ENCODE measurements around the gene MAN1C1. TPM values are rescaled to one million over a fixed set of nuclear protein-coding genes. Genes with fewer than 3 reads are reported as not detected.
"Not testable (repeated sequence)": the region's sequence is repeated elsewhere in the genome, so short reads cannot be mapped to it uniquely, and the experiment has no call there.

The MAN1C1 gene
- total RNA-seq, 1 donor from 2014 or later = 5.0 TPM

DNA sequence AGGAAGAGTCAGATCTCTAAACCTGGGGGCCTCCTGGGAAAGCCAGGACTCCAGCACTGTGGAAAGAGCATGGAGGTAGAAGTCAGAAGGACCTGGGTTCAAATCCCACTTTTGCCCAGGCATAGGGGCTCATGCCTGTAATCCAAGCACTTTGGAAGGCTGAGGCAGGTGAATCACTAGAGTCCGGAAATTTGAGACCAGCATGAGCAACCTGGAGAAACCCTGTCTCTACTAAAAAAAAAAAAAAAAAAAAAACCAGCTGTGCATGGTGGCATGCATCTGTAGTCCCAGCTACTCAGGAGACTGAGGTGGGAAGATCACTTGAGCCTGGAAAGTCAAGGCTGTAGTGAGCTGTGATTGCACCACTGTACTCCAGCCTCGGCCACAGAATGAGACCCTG lies 41.4 kb upstream of the MAN1C1 start:
- Mint-ChIP-seq H3K4me3 (ENCODE audit: low read depth) (no peak overlapping the region), H3K36me3 (ENCODE audit: low read depth) (no peaks in the 10 kb centered on the region), H3K4me1 (ENCODE audit: low read depth) (no peaks in the 10 kb centered on the region), H3K9me3 (no peaks in the 10 kb centered on the region), H3K27me3 (ENCODE audit: low read depth) (peaks cover 10% of the 10 kb centered on the region), H3K27ac (no peak overlapping the region)
- DNase-seq (ENCODE audit: low spot score) = no peak
- intact Hi-C loops (cut with micrococcal nuclease) = no loop called here

DNA sequence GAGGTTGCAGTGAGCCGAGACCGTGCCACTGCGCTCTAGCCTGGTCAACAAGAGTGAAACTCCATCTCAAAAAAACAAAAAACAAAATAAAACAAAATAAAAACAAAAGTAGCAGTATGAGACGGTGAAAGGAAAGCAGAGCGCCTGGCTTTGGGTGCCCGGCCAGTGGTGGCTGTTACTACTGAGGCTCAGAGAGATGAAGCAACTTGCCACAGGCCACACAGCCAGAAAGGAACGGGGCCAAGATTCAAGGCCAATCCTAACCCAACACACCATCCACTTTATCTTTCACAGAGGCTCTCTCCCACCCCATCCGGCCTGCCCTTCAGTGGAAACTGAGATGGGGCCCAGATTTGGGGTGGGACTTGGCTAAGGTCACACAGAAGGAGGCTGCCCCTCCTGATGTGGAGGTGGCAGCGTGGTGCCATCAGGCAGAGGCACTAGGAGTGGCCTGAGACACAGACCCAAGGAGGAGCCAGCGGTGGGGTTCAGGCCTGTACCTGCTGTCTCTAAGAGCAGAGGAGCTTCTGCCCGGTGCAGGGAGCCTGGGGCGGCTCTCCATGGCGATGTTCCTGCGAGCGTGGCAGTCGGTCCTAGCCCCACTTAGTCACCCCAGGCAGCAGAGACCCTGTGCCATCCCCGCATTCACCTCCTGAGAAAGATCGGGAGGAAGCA lies 40.0 kb upstream of the MAN1C1 start:
- DNase-seq (ENCODE audit: low spot score) = no peak
- Mint-ChIP-seq H3K27me3 (ENCODE audit: low read depth) (peaks cover 10% of the 10 kb centered on the region), H3K27ac (no peak overlapping the region), H3K9me3 (no peaks in the 10 kb centered on the region), H3K4me1 (ENCODE audit: low read depth) (no peaks in the 10 kb centered on the region), H3K4me3 (ENCODE audit: low read depth) (no peak overlapping the region), H3K36me3 (ENCODE audit: low read depth) (no peaks in the 10 kb centered on the region)
- intact Hi-C loops (cut with micrococcal nuclease) = no loop called here

DNA sequence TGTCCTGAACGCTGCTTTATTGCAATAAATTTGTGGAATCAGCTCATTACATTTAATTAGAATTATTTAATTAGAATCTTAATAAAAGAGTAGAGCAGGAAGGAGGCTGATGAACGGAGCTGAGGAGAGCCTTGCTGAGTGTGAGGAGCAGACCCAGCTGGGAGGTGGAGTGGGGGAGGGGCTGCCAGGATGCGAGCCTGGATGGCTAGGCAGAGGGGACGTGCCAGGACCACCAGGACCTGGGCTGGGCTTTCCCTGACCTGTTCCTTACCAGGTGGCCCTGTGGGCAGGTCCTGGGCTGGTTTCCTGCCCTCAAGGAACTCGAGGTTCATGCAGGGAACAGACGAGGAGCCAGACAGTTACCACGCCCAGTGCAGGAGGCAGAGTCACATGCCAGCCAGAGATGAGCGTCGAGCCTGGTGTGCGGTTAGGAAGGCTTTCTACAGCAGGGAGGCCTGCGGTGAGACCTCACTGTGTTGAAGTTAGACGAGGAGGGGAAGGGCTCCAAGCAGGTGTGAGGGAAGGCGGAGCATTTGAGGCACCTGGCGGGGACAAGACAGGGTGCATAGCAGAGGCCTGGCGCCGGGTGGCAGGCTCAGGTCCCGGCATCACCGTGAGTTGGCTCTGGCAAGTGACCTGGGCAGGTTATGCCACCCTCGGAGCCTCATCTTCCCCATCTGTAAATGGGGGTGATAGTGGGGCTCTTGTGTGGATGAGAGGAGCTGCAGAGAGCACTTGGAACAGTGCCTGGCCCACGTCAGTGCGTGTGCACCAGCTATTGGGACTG lies 39.3 kb upstream of the MAN1C1 start:
- Mint-ChIP-seq H3K4me1 (ENCODE audit: low read depth) (no peaks in the 10 kb centered on the region), H3K36me3 (ENCODE audit: low read depth) (no peaks in the 10 kb centered on the region), H3K4me3 (ENCODE audit: low read depth) (no peak overlapping the region), H3K27ac (no peak overlapping the region), H3K9me3 (no peaks in the 10 kb centered on the region), H3K27me3 (ENCODE audit: low read depth) (peaks cover 10% of the 10 kb centered on the region)
- no peak for DNase-seq (ENCODE audit: low spot score)
- intact Hi-C loops (cut with micrococcal nuclease) = no loop called here

DNA sequence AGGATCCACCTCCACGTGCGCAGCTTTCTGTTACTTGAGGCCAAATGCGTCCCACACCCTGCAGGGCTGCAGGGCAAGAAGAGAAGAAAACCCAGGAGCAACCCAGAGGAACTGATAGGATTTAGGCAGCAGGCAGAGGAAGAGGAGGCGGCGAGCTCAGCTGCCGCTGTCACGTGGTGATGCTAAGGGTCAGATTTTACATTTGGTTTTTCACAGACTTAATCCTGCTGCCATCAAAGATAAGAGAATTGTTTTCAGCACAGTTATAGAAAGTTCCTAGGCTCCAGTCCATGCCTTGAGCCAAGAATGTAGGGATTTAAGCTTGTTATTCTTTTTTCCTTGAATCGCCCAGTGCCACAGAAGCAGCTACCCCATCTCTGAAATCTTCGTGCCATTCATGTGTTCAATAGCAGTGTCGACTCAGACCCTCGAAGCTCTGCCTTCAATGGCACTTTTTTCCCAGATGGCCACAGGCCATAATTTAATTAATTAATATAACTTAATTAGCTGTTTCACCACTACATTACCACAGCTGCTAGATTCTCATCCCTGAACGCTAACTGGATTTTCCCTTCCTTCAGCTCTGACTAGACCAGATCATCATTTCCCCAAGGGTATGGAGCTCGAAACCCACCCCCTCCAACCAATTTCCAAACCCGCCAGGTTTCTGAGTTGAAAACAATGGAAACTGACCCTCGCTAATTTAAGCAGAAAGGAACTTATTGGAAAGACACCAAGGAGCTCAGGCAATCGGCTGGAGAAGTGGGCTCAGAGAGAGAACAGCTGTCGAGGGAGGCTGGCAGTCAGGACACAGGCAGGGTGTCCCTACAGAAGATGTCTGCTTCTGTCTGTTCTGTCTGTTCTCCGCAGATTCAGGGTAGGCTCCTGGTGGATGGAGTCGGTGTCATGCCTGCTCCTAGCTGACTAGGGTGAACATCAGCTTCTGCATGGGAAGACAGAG lies 37.0 kb upstream of the MAN1C1 start:
- H3K36me3 Mint-ChIP-seq (ENCODE audit: low read depth) = no peaks in the 10 kb centered on the region
- intact Hi-C loops (cut with micrococcal nuclease) = no loop called here
- no peaks in the 10 kb centered on the region for H3K4me1 Mint-ChIP-seq (ENCODE audit: low read depth)
- H3K27ac Mint-ChIP-seq = no peak overlapping the region
- no peak for DNase-seq (ENCODE audit: low spot score)
- H3K4me3 Mint-ChIP-seq (ENCODE audit: low read depth) = no peak overlapping the region
- no peaks in the 10 kb centered on the region for H3K9me3 Mint-ChIP-seq
- H3K27me3 Mint-ChIP-seq (ENCODE audit: low read depth) = peaks cover 6% of the 10 kb centered on the region

DNA sequence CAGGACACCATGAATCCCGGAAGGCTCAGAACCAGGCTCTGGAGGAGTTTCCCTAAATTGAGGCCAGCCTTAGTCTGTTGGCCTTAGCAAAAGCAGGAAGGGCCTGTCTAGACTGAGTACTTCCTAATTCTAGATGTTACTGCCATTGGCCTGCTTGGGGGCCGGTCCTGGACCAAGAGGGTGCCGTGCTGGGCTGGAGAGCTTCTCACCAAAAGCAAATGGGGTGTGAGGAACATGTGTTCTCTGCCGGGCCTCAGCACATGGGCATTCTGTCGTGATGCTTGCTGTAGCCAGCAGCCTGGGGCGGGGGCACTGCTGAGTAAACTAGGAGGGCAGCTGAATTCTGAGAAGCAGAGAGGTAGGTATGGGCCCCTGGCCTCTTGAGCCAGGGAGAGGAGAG lies 35.7 kb upstream of the MAN1C1 start:
- H3K4me3 Mint-ChIP-seq (ENCODE audit: low read depth) = no peak overlapping the region
- no peaks in the 10 kb centered on the region for H3K9me3 Mint-ChIP-seq
- no peak overlapping the region for H3K27ac Mint-ChIP-seq
- H3K27me3 Mint-ChIP-seq (ENCODE audit: low read depth) = peaks cover 7% of the 10 kb centered on the region
- H3K36me3 Mint-ChIP-seq (ENCODE audit: low read depth) = no peaks in the 10 kb centered on the region
- intact Hi-C loops (cut with micrococcal nuclease) = no loop called here
- no peak for DNase-seq (ENCODE audit: low spot score)
- H3K4me1 Mint-ChIP-seq (ENCODE audit: low read depth) = no peaks in the 10 kb centered on the region

DNA sequence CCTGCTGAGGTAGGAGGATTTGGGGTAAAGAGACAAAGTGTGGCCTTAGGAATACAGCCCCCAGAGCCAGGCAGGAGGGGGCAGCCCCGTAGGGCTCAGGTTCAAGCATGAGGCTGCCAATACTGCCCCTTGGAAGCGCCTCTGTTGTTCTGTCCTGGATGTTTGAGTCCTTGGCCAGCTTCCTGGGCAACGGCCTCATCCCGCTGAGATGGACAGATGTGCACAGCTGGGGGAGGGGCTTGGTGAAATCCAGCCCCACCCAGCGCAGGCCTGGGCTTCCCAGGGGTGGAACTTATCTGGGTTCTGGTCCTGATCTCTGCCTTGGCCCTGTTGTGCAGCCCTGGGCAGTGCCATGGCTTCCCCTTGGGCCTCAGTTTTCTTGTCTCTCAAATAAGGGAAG lies 34.8 kb upstream of the MAN1C1 start:
- Mint-ChIP-seq H3K4me3 (ENCODE audit: low read depth) (no peak overlapping the region), H3K9me3 (no peaks in the 10 kb centered on the region), H3K27me3 (ENCODE audit: low read depth) (peaks cover 7% of the 10 kb centered on the region), H3K4me1 (ENCODE audit: low read depth) (no peaks in the 10 kb centered on the region), H3K27ac (no peak overlapping the region), H3K36me3 (ENCODE audit: low read depth) (no peaks in the 10 kb centered on the region)
- DNase-seq (ENCODE audit: low spot score) = no peak
- intact Hi-C loops (cut with micrococcal nuclease) = no loop called here

DNA sequence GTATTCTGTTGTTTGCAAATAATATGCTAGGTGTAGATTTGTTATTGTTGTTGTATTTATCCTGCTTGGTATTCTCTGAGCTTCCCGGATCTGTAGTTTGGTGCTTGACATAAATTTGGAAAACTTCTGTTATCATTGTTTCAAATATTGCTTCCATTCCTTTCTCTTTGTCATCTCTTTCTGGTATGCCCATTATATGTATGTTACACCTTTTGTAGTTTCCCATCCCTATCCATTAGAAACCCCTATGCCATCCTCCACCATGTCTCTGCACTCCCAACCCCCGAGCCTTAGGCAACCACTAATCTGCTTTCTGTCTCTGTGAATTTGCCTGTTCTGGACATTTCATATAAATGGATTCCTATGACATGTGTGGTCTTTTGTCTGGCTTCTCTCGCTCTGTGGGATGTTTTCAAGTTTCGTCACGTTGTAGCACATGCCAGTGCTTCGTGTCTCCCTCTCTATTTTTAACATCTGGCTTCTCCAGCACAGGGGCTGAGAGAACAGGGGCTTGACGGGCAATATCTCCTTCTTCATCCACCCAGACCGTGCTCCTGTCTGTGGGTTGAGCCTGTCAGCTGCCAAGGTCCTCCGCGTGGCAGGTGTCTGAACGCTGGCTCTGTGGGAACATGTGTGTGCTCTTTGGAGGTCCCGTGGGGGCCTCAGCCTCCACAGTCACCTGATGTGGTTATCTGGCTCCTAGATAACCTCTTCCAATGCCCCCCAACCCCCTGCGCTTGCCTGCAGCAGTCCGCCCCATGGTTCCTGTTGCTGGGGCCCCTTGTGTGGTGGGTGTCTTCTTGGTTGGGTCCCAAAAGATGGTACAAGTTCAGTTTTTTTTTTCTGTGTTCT lies 32.8 kb upstream of the MAN1C1 start:
- intact Hi-C loops (cut with micrococcal nuclease) = no loop called here
- H3K36me3 Mint-ChIP-seq (ENCODE audit: low read depth) = no peaks in the 10 kb centered on the region
- peaks cover 2% of the 10 kb centered on the region for H3K4me1 Mint-ChIP-seq (ENCODE audit: low read depth)
- no peak for DNase-seq (ENCODE audit: low spot score)
- H3K4me3 Mint-ChIP-seq (ENCODE audit: low read depth) = no peak overlapping the region
- no peak overlapping the region for H3K27ac Mint-ChIP-seq
- H3K9me3 Mint-ChIP-seq = no peaks in the 10 kb centered on the region
- peaks cover 12% of the 10 kb centered on the region for H3K27me3 Mint-ChIP-seq (ENCODE audit: low read depth)

DNA sequence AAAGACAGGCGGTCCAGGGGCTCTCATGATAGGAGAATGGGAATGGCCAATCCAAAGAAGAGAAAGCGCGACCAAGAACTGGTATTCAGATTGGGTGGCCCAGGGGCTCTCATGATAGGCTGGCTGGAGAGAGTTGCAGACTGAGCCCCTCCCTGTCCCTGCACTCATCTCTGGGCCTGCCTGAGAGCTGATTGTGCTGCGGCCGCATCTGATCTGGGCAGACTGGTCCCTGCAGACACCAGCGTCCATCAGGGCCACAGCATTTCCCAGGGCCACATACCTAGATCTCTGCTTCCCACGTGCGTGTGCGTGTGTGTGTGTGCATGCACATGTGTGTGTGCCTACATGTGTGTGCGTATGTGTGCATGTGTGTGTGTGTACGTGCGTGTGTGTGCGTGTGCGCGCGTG lies 30.4 kb upstream of the MAN1C1 start:
- Mint-ChIP-seq H3K27me3 (ENCODE audit: low read depth) (peaks cover 15% of the 10 kb centered on the region), H3K4me1 (ENCODE audit: low read depth) (peaks cover 2% of the 10 kb centered on the region), H3K36me3 (ENCODE audit: low read depth) (no peaks in the 10 kb centered on the region), H3K27ac (no peak overlapping the region), H3K4me3 (ENCODE audit: low read depth) (no peak overlapping the region), H3K9me3 (no peaks in the 10 kb centered on the region)
- DNase-seq (ENCODE audit: low spot score) = no peak
- intact Hi-C loops (cut with micrococcal nuclease) = no loop called here

DNA sequence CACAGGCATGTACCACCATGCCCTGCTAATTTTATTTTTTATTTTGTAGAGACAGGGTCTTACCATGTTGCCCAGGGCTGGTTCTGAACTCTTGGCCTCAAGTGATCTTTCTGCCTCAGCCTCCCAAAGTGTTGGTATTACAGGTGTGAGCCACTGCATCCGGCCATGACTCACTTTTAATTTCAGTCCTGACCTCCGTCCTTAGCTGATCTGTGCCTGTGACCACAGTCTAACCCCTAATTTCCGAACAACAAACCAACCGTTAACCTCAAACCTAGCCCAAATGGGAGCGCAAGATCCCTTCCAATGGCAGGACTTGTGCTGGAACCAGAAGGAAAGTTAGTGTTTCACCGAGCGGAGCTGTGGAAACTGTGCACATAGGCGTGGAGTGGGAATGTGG lies 29.3 kb upstream of the MAN1C1 start:
- Mint-ChIP-seq H3K4me1 (ENCODE audit: low read depth) (peaks cover 2% of the 10 kb centered on the region), H3K36me3 (ENCODE audit: low read depth) (no peaks in the 10 kb centered on the region), H3K4me3 (ENCODE audit: low read depth) (no peak overlapping the region), H3K27me3 (ENCODE audit: low read depth) (peaks cover 15% of the 10 kb centered on the region), H3K9me3 (no peaks in the 10 kb centered on the region), H3K27ac (no peak overlapping the region)
- intact Hi-C loops (cut with micrococcal nuclease) = no loop called here
- DNase-seq (ENCODE audit: low spot score) = no peak

DNA sequence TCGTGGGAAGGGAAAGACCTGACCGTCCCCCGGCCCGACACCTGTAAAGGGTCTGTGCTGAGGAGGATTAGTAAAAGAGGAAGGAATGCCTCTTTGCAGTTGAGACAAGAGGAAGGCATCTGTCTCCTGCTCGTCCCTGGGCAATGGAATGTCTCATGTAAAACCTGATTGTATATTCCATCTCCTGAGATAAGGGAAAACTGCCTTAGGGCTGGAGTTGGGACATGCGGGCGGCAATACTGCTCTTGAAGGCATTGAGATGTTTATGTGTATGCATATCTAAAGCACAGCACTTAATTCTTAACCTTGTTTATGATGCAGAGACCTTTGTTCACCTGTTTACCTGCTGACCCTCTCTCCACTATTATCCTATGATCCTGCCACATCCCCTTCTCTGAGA lies 28.4 kb upstream of the MAN1C1 start:
- H3K27me3 Mint-ChIP-seq (ENCODE audit: low read depth) = peaks cover 15% of the 10 kb centered on the region
- H3K4me3 Mint-ChIP-seq (ENCODE audit: low read depth); H3K27ac Mint-ChIP-seq; H3K9me3 Mint-ChIP-seq; H3K4me1 Mint-ChIP-seq (ENCODE audit: low read depth); H3K36me3 Mint-ChIP-seq (ENCODE audit: low read depth); intact Hi-C loops (cut with micrococcal nuclease); DNase-seq (ENCODE audit: low spot score): not testable (repeated sequence)

DNA sequence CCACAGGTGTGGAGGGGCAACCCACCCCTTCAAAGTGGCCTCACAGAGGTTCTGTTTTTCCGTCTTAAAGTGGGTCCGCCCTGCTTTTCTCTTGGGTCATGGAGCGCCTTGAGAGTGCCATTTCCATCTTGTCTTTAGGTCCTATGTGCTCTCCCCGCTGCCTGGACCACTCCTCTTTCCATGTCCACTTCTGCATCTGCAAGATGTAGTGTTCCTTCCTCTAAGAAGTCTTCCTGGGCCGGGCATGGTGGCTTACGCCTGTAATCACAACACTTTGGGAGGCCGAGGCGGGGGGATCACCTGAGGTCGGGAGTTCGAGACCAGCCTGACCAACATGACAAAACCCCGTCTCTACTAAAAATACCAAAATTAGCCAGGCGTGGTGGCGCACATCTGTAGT lies 27.8 kb upstream of the MAN1C1 start:
- H3K27ac Mint-ChIP-seq; H3K4me3 Mint-ChIP-seq (ENCODE audit: low read depth); intact Hi-C loops (cut with micrococcal nuclease); H3K4me1 Mint-ChIP-seq (ENCODE audit: low read depth); DNase-seq (ENCODE audit: low spot score); H3K9me3 Mint-ChIP-seq; H3K36me3 Mint-ChIP-seq (ENCODE audit: low read depth): not testable (repeated sequence)
- H3K27me3 Mint-ChIP-seq (ENCODE audit: low read depth) = peaks cover 16% of the 10 kb centered on the region

DNA sequence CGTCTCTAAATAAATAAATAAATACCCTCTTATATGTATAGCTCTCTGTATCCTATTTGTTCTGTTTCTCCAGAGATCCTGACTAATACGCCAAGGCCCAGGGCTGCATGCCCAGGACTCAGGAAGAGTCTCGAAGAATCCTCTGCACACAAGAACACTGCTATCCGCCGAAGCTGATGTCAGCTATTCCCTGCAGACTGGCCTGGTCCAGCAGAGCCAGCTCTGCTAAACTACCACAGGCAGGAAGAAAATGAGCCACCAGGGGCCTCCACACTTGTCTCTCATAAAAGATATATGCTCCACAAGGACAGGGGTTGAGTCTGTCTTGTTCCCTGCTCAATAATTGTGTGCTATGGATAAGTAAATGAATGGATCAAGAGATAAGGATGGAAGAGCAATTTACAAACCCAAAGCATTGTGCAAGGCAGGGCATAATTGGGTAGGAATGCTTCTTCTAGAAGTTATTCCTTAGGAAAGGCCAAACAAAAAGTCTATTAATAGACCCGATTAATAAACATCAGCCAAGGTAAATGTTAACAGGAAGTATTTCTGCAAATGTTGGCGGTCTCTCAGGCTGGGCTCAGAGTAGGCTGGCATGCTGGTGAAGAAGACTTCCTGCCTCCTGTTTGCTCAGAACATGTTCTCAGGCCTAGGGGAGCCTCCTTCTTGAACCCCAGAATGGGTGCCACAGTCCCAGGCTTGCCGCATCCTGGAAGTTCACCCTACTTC lies 26.3 kb upstream of the MAN1C1 start:
- no peak overlapping the region for H3K27ac Mint-ChIP-seq
- H3K27me3 Mint-ChIP-seq (ENCODE audit: low read depth) = peaks cover 22% of the 10 kb centered on the region
- no peaks in the 10 kb centered on the region for H3K9me3 Mint-ChIP-seq
- no peak for DNase-seq (ENCODE audit: low spot score)
- peaks cover 2% of the 10 kb centered on the region for H3K4me1 Mint-ChIP-seq (ENCODE audit: low read depth)
- H3K36me3 Mint-ChIP-seq (ENCODE audit: low read depth) = no peaks in the 10 kb centered on the region
- H3K4me3 Mint-ChIP-seq (ENCODE audit: low read depth) = no peak overlapping the region
- intact Hi-C loops (cut with micrococcal nuclease) = no loop called here
